Placental epithelial cell (primary cell): ENCODE data around the gene DSC2. TPM values are rescaled to one million over a fixed set of nuclear protein-coding genes. Genes with fewer than 3 reads are reported as not detected.

ENCODE experiments used
- total RNA-seq: library from RNA; depleted of rRNA; stranded (reverse); fragments of >200 nt; gene quantifications from 2 replicates; pipeline ENCODE4 v1.2.3, GENCODE V29; 2012

Gene DSC2
- total RNA-seq = 69.5 and 81.7 TPM in 2 replicates

DNA sequence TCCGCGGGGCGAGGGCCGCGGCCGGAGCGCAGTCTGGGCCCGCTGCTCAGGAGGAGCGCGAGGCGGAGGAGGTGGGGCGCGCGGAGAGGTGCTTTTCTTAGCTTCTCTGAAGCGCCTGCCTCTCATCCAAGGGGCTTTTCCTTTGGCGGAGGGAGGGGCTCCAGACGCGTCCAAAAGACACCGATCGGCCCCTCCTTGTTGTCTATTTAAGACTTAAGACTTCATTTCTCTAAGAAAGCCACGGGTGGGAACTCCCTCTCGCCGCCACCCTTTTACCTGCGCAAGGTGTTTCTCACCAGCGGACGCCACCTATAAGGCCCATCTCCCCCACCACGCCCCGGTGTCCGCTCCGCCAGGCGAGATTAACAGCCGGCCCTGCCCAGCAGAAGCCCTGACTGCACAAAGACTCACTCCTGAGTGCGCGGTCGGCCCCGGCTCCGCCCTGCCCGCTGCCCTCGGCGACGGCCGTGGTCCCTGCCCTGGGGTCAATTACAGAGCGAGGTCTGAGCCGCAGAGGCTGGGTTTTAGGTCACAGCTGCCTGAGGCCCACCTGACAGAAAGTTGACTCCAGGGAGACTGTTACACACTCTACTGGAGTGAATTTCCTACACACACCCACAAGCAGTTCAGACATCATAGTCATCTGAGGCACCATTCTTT lies at the start of gene DSC2:
Gene DSC2, minus strand, starts transcription at position 397 of the 660 bp plus-strand sequence. CDS start 450 bp downstream, outside the sequence.

DNA sequence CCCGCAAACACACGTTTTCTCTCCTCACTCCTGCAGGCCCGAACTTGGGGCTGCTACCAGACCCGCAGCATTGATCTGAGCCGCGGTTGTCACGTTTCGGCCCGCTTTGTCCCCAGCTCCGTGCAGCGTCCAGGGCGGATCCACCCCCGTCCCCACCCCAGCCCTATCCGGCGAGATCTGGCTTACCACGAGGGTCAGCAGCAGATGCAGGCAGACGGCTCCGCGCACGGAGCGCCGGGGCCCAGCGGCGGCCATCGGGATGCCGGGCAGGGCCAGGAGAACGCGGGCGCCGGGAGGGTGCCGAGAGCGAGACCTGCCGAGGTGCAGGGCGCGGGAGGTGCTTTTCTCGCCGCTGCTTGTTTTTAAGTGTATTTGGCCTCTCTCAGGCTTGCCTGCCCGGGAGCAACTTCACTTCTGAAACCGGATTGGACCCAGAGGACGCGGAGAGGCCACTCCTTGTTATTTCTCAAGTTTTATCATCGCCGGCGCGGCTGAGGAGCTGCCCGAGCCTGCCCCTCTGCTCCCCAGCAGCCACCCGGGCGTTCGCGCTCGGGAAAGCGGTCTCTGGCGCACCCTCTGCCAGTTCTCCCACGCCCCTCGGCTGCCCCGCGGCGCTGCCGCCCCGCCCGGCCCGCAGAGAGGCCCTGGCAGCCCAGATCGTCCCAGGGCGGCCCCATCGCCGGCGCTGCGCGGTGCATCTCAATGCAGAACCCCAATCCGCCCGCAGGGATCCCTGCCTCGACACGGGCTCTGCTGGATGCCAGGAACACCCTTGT lies 59.6 kb downstream of the DSC2 start, which contains the start of gene DSC3:
Gene DSC3, minus strand, starts transcription at position 337 of the 776 bp plus-strand sequence. Its CDS starts 82 bp downstream, at position 255.

Other genes with a start within 250 kb of the DSC2 start
- gene DSC3, start 59.7 kb downstream of the DSC2 start, total RNA-seq = 344 and 521 TPM in 2 replicates
- gene DSC1, start 60.4 kb upstream of the DSC2 start, total RNA-seq = 1.3 and 5.1 TPM in 2 replicates
- 1.2 and 2.9 TPM in 2 replicates for gene DSG1, start 215.7 kb upstream of the DSC2 start, total RNA-seq